Panc1 (cell line): Measurements from ENCODE around the gene MON1B. TPM values are rescaled to one million over a fixed set of nuclear protein-coding genes. Genes with fewer than 3 reads are reported as not detected.
"Not testable (repeated sequence)": the region's sequence is repeated elsewhere in the genome, so short reads cannot be mapped to it uniquely, and the experiment has no call there.

Experiments used
- ATAC-seq: fragments of 200-7000 bp; cut with Tn5 transposase; 2 replicates; pipeline ENCODE4 v1.9.1; 2020; ENCODE audit warnings: mild to moderate bottlenecking, moderate library complexity
- BruUV-seq: library from RNA; stranded (reverse); fragments of 400-500 nt; replicated peaks from 2 replicates; lab custom pipeline; 2021; lab: Mats Ljungman, UMichigan
- CTCF ChIA-PET: fragments of 300-600 bp; sonication (Branson Sonifier 250); formaldehyde crosslinking; loops from one replicate; lab custom pipeline; 2022; ENCODE audit warnings: antibody characterized with exemption; lab: Charles Lee
- POLR2A ChIA-PET: fragments of 300-600 bp; sonication (Branson Sonifier 250); formaldehyde crosslinking; loops from one replicate; lab custom pipeline; 2022; ENCODE audit warnings: antibody characterized with exemption; lab: Charles Lee
- DNase-seq: peaks from one replicate; pipeline ENCODE4 v3.0.0-alpha.2; 2010; ENCODE audit warnings: low read depth, low spot score
- H3K27ac ChIP-seq: 2 replicates; pipeline ENCODE4 v1.5.1; 2011; ENCODE audit warnings: mild to moderate bottlenecking, low read length, inconsistent platforms
- H3K27me3 ChIP-seq: fragments of 200-500 bp; sonication (Bioruptor generic); 2 replicates; pipeline ENCODE4 v1.6.0; 2014; ENCODE audit warnings: low read length, inconsistent platforms; ENCODE audit not compliant: control insufficient read depth, insufficient read depth
- H3K36me3 ChIP-seq: fragments of 200-500 bp; sonication (Bioruptor generic); 2 replicates; pipeline ENCODE4 v1.5.1; 2014; ENCODE audit warnings: inconsistent platforms, mild to moderate bottlenecking, low read length, moderate library complexity; ENCODE audit not compliant: control insufficient read depth, insufficient read depth
- H3K4me1 ChIP-seq: 2 replicates; pipeline ENCODE4 v1.5.1; 2011; ENCODE audit warnings: inconsistent platforms, mild to moderate bottlenecking, low read length, moderate library complexity; ENCODE audit not compliant: control insufficient read depth, insufficient read depth
- H3K4me3 ChIP-seq, 2 experiments: 2 replicates each; pipeline ENCODE4 v1.5.1; 2011 to 2012; ENCODE audit warnings: low read depth in 2 of 2, low read length in 2 of 2, mild to moderate bottlenecking in 2 of 2, inconsistent platforms in 1 of 2, moderate library complexity in 1 of 2
- H3K9me3 ChIP-seq: fragments of 200-500 bp; sonication (Bioruptor generic); 2 replicates; pipeline ENCODE4 v1.5.1; 2014; ENCODE audit warnings: low read depth, mild to moderate bottlenecking, inconsistent platforms, low read length, moderate library complexity; ENCODE audit not compliant: control insufficient read depth, insufficient read depth
- POLR2AphosphoS5 ChIP-seq: IDR thresholded peaks from 2 replicates; pipeline ENCODE4 v1.6.1; 2012; ENCODE audit warnings: mild to moderate bottlenecking, low read depth, low read length, moderate library complexity
- SIN3A ChIP-seq: IDR thresholded peaks from 2 replicates; pipeline ENCODE4 v1.6.1; 2012; ENCODE audit warnings: low read depth, mild to moderate bottlenecking, low read length, moderate library complexity, borderline replicate concordance; ENCODE audit not compliant: insufficient read depth
- TCF7L2 ChIP-seq: IDR thresholded peaks from 2 replicates; pipeline ENCODE4 v1.6.1; 2011; ENCODE audit warnings: mild to moderate bottlenecking, low read depth, low read length, inconsistent platforms
- in situ Hi-C: cut with HindIII; loops from 2 replicates; pipeline ENCODE4 v1.10.0; 2016; ENCODE audit warnings: low sequenced_read_pairs, low pct_unique_long_range_greater_than_20kb
- intact Hi-C: fragments of 100-400 bp; cut with micrococcal nuclease; formaldehyde crosslinking; loops from one replicate; pipeline ENCODE4 v1.10.0; 2022; ENCODE audit not compliant: unreplicated experiment
- total RNA-seq: library from RNA; stranded (reverse); gene quantifications from one replicate; pipeline ENCODE4 v1.2.1, GENCODE V29; 2021; ENCODE audit not compliant: unreplicated experiment
- TF ChIP-seq, protein P1 (sequence below): fragments of 450-650 bp; IDR thresholded peaks from 2 replicates; pipeline ENCODE4 v1.5.1; 2017; ENCODE audit warnings: mild to moderate bottlenecking
- TF ChIP-seq, protein P2 (sequence below), 2 experiments: IDR thresholded peaks; 2 replicates each; pipeline ENCODE4 v1.6.1; 2011 to 2012; ENCODE audit warnings: low read depth in 2 of 2, control low read depth in 1 of 2, low read length in 1 of 2, mild to moderate bottlenecking in 1 of 2, moderate library complexity in 1 of 2; ENCODE audit not compliant: insufficient read depth in 1 of 2

MON1B gene
- total RNA-seq, 1 experiment from 2014 or later = 62.9 TPM

- in situ Hi-C loops (no loop called here), intact Hi-C loops (no loop called here)
- Histone ChIP-seq H3K4me3 (no peak overlapping the region), H3K27ac (no peak overlapping the region), H3K9me3 (no peaks in the 10 kb centered on the region), H3K4me1 (no peaks in the 10 kb centered on the region), H3K36me3 (no peaks in the 10 kb centered on the region), H3K27me3 (peaks cover 6% of the 10 kb centered on the region)
- ChIA-PET POLR2A (no interaction called here), CTCF (no interaction called here)
- no TSS peak for BruUV-seq
- ATAC-seq = no peak
- no peak for TF ChIP-seq SIN3A
- TF ChIP-seq POLR2AphosphoS5 = no peak
- TF ChIP-seq, protein P1, sequence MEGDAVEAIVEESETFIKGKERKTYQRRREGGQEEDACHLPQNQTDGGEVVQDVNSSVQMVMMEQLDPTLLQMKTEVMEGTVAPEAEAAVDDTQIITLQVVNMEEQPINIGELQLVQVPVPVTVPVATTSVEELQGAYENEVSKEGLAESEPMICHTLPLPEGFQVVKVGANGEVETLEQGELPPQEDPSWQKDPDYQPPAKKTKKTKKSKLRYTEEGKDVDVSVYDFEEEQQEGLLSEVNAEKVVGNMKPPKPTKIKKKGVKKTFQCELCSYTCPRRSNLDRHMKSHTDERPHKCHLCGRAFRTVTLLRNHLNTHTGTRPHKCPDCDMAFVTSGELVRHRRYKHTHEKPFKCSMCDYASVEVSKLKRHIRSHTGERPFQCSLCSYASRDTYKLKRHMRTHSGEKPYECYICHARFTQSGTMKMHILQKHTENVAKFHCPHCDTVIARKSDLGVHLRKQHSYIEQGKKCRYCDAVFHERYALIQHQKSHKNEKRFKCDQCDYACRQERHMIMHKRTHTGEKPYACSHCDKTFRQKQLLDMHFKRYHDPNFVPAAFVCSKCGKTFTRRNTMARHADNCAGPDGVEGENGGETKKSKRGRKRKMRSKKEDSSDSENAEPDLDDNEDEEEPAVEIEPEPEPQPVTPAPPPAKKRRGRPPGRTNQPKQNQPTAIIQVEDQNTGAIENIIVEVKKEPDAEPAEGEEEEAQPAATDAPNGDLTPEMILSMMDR = no peak
- TF ChIP-seq TCF7L2 = no peak
- TF ChIP-seq, protein P2, sequence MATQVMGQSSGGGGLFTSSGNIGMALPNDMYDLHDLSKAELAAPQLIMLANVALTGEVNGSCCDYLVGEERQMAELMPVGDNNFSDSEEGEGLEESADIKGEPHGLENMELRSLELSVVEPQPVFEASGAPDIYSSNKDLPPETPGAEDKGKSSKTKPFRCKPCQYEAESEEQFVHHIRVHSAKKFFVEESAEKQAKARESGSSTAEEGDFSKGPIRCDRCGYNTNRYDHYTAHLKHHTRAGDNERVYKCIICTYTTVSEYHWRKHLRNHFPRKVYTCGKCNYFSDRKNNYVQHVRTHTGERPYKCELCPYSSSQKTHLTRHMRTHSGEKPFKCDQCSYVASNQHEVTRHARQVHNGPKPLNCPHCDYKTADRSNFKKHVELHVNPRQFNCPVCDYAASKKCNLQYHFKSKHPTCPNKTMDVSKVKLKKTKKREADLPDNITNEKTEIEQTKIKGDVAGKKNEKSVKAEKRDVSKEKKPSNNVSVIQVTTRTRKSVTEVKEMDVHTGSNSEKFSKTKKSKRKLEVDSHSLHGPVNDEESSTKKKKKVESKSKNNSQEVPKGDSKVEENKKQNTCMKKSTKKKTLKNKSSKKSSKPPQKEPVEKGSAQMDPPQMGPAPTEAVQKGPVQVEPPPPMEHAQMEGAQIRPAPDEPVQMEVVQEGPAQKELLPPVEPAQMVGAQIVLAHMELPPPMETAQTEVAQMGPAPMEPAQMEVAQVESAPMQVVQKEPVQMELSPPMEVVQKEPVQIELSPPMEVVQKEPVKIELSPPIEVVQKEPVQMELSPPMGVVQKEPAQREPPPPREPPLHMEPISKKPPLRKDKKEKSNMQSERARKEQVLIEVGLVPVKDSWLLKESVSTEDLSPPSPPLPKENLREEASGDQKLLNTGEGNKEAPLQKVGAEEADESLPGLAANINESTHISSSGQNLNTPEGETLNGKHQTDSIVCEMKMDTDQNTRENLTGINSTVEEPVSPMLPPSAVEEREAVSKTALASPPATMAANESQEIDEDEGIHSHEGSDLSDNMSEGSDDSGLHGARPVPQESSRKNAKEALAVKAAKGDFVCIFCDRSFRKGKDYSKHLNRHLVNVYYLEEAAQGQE (IDR thresholded peaks at IDR 0.05; ENCODE audit: insufficient read depth in 1 of 2, low read depth in 2 of 2, low read length in 1 of 2) = no peak
- no peak for DNase-seq
These were observed 32.7 kb upstream of the MON1B start for GRCh38 chr16:77158293-77158692.

GRCh38 chr16:77165006-77165405 is 26.0 kb upstream of the MON1B start:
- Histone ChIP-seq H3K4me3 (no peak overlapping the region), H3K27ac (no peak overlapping the region), H3K27me3 (peaks cover 6% of the 10 kb centered on the region), H3K9me3 (no peaks in the 10 kb centered on the region), H3K4me1 (no peaks in the 10 kb centered on the region), H3K36me3 (no peaks in the 10 kb centered on the region)
- in situ Hi-C loops = no loop called here
- no peak for ATAC-seq
- TF ChIP-seq SIN3A (no peak), TCF7L2 (no peak), POLR2AphosphoS5 (no peak)
- TF ChIP-seq, protein P1 = no peak
- TF ChIP-seq, protein P2 (IDR thresholded peaks at IDR 0.05; ENCODE audit: insufficient read depth in 1 of 2, low read depth in 2 of 2, low read length in 1 of 2) = no peak
- DNase-seq = no peak
- POLR2A ChIA-PET = no interaction called here
- BruUV-seq = no TSS peak
- intact Hi-C loops = no loop called here
- CTCF ChIA-PET = interaction anchor here (0.8 kb wide), 1 partner anchor 1187 kb away, joined by 3 read pairs; no protein-coding TSS in a partner anchor

DNA sequence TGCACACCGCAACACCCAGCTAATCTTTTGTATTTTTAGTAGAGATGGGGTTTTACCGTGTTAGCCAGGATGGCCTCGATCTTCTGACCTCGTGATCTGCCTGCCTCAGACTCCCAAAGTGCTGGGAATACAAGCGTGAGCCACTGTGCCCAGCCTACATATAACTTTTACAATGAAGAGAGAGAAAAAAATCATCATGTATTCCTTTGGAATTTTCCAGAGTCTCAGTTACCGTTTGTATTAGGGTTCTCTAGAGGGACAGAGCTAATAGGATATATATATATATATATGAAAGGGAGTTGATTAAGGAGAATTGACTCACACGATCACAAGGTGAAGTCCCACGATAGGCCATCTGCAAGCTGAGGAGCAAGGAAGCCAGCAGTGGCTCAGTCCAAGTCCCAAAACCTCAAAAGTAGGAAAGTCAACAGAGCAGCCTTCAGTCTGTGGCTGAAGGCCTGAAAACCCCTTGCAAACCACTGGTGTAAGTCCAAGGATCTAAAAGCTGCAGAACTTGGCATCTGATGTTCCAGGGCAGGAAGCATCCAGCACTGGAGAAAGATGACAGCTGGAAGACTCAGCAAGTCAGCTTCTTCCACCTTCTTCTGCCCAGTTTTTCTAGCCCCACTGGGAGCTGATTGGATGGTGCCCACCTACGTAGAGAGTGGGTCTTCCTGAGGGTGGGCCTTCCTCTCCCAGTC is 25.3 kb upstream of the MON1B start:
- POLR2A ChIA-PET, DNase-seq, H3K4me3 ChIP-seq, H3K27me3 ChIP-seq, H3K4me1 ChIP-seq, BruUV-seq, H3K9me3 ChIP-seq, ATAC-seq, intact Hi-C loops, in situ Hi-C loops, H3K36me3 ChIP-seq, H3K27ac ChIP-seq: not testable (repeated sequence)
- CTCF ChIA-PET = interaction anchor here (0.8 kb wide), 1 partner anchor 1187 kb away, joined by 3 read pairs; no protein-coding TSS in a partner anchor
